Stimulated activated CD4-positive, alpha-beta T cell treated with anti-CD3 and anti-CD28 coated beads, Interleukin-1b, Interleukin-23, amount 100 ng/mL, for 24 hours (primary cell): ENCODE results near the gene CHPT1.
"Not testable (repeated sequence)": the region's sequence is repeated elsewhere in the genome, so short reads cannot be mapped to it uniquely, and the experiment has no call there.

Experiments
- DNase-seq, 4 experiments: peaks; one replicate each; pipeline ENCODE4 v3.0.0-alpha.2; 2020; ENCODE audit warnings: low read depth in 4 of 4, low spot score in 1 of 4

CHPT1 gene

DNA sequence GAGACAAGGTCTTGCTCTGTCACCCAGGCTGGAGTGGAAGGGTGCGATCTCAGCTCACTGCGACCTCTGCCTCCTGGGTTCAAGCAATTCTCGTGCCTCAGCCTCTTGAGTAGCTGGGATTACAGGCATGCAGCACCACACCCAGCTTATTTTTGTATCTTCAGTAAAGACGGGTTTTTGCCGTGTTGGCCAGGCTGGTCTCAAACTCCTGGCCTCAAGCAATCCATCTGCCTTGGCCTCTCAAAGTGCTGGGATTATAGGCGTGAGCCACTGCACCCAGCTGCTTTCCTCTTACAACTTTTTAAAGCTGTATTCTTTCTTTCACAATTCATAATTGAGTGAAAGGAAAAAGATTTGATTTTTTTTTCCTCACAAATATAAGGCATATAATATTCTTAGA, 15.8 kb upstream of the CHPT1 start:
- DNase-seq: not testable (repeated sequence)

DNA sequence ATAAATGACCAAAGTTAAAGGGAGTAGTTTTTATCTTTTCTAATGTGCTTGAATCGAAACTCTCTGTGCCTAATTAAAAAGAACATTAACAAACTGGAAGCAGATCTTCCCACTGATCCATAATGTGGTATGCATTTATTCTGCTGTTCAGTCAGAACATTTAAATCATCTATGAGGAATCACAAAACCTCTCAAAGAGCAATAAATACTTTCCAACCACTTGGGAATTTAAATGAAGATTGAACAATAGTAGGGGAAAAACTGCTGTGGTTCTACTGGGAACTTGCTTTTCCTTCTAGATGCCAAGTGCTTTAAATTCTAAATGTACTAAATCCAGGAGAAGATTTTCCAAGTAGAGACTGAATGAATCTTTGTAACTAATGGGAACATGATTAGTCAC, 12.3 kb upstream of the CHPT1 start:
- no peak for DNase-seq

DNA sequence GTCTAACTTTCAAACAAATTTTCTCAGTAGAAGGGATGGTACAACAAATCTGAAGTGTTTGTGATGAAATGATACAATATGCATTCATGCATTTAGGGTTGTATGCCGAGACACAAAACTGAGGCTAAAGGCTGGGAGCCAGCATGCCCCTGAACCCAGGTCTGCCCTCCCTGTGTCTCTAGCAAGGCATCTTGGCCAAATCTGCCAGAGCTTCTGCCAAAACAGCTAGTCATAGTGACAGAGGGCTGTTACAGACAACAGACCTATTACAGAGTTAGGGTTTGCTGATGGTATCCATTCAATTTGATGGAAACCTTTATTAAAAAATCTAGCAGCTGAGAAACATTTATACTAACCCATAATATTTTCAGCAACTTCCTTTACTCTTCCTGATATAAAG, 11.3 kb upstream of the CHPT1 start:
- no peak for DNase-seq

DNA sequence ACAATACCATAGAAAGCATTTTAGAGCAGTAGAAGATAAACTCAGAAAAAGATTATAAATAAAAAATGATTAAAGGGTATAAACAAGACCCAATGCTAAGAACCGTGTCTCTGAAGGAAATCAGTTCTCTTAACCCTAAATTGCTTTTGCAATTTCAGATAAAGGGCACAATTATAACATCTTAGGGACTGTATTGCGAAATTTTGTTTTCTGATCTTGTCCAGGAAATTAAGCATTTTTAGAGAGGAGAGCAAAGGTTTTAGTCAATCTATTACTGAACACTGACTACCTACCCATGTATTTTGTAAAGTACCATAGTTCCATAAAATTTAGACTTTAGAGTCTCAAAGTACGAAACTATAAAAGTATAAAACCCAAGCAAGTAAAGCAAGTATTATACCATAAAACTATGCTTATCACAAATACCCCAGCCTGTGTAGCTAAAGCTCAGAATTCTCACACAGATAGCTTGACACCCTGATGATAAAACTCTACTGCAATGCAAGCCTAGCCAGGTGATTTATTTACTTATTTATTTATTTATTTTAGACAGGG, 6.8 kb upstream of the CHPT1 start:
- DNase-seq: no peak

DNA sequence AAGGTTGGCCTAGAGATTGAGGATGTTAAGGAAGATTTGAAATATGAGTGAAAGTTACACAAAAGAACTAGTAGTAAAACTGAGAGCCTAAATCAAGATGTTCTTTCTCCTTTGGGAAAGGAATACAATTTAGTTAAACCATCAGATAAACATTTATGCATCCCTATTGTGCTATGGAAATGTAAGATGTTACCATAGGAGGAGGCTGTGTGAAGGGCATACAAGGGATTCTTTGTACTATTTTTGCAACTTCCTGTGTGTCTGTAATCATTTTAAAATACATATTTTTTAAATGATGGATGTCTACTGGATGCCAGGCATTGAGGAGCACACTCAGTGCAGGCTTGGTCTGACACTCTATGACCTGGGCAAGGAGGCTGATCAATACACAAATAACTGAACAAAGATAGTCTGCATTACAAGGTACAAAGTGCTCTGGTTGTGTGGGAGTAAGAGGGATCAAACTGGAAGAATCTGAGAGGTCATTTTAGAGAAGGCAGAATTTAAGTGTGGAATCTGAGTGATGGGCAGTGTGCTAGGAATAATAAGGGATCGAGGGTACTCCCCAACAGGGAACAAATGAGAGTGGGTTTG, 5.8 kb upstream of the CHPT1 start:
- DNase-seq: no peak

DNA sequence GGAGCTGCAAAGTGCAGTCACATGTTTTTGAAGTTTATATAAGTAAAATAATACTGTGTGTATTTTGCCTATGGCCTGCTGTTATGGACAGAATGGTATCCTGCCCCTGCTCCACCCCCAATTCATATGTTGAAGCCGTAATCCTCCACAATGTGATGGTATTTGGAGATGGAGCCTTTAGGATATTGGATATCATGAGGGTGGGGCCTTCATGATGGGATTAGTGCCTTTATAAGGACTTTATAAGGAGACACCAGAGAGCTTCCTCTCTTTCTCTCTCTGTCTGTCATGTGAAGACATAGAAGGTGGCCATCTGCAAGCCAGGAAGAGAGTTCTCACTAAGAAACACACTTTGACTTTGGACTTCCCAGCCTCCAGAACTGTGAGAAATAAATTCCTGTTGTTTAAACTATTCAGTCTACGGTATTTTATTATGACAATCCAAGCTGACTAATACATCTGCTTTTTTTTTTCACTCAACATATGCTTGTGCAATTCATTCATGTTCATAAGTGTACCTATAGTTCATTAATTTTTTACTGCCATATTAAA, 3.1 kb upstream of the CHPT1 start:
- DNase-seq: no peak

DNA sequence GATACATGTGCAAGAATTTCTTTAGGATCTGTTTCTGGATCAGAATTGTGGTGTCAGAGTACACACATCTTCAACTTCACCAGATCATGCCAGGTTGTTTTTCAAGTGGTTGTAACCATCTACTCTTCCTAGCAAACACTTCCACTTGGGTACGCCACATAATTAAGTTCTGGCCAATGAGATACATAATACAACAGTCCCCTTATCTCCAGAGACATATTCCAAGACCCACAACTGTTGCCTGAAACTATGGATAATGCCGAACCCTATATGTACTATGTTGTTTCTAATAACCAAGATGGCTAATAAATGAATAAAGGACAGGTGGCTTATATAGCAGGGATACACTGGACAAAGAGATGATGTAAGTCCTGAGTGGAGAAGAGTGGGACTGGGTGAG, 2.5 kb upstream of the CHPT1 start:
- DNase-seq: no peak

DNA sequence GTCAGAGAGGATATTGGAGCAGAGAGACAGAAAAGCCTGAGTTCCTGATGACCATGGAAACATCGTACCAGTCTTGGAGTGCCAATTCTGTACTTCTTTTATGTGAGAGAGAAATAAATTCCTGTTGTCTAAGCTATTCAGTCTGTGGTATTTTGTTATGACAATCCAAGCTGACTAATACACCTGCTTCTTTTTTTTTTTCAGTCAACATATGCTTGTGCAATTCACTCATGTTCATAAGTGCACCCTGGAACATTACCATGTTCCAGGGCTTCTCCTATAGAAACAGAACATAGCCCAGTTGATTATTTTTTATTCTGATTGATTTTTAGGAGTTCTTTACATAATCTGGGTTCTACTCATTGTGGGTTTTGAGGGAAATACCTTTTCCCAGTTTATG, 1.7 kb upstream of the CHPT1 start:
- no peak for DNase-seq

DNA sequence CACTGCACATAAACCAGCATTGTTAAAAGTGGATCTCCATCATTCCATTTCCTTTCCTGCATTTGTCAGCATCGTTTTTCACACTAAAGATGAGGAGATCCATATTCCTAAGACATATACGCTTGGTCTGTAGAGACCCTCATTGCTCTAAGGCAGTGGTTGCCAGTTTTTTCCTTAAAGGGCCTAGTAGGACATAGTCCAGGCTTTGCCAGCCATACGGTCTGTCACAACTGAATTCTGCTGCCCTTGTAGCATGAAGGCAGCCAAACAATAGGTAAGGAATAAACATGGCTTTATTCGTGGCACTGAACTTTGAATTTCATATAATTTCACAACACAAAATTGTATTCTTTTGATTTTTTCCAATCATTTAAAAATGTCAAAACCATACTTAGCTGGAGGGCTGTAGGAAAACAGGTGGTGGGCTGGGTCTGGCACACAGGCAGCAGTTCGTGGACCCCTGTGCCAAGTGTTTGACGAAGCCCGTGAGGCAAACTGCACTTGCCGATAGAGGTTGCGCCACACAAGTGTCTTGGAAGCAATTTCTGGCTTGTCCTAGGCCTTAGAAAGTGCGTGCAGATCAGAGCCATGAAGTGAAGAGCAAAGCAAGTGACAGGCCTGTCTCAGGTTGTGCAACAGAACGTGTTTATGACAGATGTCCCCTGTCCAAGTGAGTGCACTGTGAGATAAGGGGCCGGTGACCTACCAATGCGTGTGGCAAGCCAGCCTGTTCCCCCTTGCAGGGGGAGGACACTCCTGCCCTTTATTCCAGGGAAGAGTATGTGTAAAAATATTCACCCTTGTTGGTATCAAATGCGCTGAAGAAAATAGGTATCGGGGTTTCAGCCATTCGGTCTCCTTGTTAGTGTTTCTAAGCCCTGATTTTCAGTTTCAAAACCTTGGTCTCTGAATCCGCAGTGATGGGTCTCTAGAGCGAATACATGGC, 916 bp upstream of the CHPT1 start:
- no peak for DNase-seq

DNA sequence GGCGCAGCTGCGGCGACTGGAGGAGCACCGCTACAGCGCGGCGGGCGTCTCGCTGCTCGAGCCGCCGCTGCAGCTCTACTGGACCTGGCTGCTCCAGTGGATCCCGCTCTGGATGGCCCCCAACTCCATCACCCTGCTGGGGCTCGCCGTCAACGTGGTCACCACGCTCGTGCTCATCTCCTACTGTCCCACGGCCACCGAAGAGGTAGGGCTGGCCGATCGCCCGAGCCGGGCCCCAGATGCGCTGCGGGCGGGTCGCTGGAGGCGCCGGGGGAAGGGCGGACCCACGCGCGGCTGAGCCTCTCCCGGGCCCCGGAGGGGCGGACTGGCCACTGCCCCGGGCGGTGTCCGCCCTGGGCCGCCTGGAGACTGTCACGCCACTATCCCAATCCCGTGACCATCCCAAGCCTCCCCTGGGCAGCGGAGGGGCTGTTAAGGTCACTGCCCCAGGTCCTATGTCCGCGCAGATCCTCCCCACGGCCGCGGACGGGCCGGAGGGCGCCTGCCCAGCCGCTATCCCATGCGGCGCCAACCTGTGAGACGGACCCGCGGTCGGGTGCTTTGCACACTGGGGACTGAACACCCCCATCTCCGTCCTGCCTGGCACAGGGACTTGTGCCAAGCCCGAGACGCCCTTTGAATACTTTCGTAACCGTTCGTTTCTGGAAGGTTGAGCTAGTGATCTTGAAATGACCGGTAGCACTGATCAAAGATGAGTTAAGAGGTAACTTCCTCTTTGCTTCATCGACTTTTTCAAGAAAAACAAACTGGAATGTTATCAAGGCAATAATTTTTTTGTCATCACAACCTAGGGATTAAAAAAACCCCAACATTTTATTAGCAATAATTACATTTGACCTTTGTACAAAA, 725 bp downstream of the CHPT1 start:
- peak in 2 of 4 experiments; percentile 3 to 4 for DNase-seq

DNA sequence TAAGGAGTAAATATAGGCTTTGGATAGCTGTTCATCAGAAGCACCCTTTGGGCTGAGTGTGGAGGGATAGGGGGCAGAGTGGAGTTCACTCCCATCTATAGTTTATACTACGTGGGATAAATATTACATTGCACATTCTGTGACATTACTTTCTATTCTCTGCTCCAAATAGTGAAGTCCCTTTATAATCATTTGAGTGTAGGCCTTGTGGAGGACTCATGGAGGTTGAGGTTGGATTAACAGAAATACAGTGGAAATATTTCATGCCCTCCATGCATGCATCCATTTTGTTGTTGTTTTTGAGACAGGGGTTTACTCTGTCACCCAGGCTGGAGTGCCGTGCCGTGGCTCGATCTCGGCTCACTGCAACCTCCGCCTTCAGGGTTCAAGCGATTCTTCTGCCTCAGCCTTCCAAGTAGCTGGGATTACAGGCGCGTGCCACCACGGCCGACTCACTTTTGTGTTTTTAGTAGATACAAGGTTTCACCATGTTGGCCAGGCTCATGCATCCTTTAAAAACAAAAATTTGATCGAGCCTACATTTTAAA, 1.4 kb downstream of the CHPT1 start:
- DNase-seq: no peak

DNA sequence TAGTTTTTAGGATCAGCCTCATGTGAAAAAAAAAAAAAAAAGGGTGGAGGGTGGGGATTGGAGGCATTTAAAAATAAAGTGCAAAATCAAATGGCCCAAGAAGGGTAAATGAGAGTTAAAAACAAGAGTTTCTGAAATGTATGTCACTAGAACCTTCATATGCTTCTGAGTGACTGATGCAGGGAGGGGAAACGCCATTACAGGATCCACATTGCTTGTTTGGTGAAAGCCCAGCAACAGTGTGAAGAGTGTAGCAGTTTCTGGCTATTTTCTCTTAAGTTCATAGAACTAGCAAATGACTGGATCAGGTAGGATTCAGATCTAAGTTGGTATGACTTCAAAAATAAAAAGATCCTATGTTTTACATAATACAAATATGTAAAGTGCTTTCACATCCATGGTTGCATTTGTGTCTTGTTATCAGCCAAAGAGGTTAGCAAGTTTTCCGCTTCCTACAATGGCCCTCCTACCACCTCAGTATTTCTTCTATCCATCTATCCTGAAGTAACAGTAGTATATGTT, 2.9 kb downstream of the CHPT1 start:
- no peak for DNase-seq

DNA sequence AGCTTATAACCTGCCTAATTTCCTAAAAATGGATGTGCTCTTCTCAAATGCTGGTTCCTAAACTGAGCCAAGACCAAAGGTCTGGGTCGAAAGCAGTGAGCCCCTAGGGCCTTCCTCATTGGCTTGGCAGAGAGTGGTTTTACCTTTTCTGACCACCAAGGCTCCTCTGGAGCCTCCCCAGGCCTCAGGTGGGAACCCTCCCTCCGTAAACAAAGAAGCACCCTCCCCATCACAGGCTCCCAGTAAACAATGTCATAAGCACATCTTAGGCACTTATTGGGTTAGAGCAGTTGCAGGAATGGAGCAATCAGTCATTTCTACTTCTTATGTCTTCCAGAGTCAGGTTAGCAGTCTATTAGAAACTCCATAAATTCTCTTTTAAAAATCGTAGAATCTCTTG, 6.0 kb downstream of the CHPT1 start:
- no peak for DNase-seq

DNA sequence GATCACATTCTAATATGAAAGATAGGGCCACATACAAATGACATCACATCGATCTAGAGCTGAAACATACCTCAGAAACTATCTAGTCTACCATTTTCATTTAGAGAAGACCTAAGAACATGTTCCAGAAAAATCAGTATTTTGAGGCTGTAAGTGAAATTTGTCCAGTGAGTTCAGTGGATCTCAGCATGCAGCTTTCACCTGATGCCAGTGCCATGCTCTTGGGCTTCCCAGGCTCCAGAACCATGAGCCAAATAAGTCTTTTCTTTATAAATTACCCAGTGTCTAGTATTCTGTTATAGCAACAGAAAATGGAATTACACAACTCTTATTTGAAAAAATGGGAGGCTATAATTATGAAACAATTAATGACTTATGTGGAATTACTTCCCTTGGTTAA, 9.0 kb downstream of the CHPT1 start:
- no peak for DNase-seq

DNA sequence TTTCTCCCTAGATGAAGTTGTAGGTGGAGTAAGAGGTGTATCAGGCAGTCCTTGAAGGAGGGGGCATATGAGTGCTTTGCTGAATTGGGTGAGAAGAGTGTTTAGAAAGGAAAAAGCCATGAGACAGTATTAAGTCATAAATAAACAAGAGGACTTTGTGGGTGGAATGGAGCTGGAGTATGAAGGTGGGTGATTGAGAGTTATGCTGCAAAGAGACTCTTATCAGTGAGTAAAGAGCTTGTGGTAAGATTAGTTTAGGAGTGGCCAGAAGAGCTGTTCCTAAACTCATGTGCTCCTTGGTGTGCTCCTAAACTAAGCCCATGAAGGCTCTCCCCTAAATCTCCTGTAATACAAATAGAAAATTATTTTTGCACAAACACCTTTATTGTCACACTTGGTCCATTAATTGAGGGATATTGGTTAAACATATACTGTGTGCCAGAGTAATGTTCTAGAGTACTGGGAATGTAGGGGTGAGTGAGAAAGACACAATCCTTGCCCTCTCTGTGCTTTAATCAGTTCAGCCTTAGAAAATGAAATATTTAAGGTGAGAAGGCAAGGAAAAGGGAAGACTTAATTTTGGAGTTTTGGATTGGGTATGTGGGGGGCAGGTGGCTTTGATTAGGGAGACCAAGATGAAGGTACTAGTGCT, 9.8 kb downstream of the CHPT1 start:
- DNase-seq: no peak

DNA sequence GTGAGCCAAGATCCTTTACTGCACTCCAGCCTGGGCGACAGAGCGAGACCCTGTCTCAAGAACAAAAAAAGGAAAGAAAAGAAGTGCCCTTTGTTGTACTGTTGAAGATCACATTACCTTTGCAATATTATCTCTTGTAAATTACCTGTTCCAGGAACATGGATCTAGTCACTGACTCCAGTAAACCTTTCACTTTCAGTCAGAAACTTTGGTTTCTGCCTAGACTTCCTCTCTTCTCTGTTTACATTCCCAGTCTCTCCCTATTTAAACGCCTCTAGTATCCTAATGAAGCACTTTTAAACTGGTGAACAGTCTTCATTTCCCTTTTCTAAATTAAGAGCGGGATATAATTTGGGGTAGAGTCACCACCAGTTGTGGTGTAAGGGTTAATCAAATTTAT, 12.8 kb downstream of the CHPT1 start:
- DNase-seq: no peak

DNA sequence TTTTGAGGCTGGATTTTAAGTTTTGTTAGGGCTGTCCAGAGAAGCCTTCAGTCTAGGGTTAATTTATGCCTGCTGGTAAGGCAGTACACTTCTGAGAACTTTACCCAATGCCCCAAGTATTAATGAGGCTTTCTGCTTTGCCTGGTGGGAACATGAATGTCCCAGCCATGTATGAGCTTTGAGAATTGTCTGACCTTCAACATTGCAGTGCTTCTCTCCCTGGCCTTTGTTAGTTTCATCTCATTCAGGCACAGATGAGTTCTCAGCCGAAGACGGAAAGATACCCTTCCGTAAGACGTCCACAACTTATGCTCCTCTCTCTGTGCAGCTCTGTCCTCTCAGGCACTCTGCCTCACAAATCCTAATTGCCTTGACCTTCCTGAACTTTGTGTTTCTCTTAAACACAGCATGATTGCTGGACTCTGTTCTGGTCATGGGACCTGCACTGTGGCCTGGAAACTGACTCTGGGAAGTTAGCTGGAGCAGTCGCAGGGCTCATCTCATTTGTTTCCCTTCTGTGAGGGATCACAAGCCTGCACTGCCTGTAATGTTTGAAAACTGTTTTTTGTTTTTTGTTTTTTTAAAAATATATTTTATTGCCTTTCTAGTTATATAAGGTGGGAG, 15.7 kb downstream of the CHPT1 start:
- DNase-seq: no peak

DNA sequence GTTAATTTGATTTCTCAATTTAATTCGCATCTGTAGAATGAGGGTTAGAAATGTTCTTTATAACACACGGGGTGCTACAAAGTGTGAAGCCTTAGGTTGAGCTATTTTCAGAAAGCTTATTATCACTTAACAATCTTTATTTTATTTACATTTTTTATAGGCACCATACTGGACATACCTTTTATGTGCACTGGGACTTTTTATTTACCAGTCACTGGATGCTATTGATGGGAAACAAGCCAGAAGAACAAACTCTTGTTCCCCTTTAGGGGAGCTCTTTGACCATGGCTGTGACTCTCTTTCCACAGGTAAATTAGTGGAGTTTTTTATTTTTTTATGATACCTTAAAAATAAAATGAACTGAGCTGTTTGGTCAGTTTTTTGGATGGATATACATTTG, 16.5 kb downstream of the CHPT1 start:
- DNase-seq: no peak

DNA sequence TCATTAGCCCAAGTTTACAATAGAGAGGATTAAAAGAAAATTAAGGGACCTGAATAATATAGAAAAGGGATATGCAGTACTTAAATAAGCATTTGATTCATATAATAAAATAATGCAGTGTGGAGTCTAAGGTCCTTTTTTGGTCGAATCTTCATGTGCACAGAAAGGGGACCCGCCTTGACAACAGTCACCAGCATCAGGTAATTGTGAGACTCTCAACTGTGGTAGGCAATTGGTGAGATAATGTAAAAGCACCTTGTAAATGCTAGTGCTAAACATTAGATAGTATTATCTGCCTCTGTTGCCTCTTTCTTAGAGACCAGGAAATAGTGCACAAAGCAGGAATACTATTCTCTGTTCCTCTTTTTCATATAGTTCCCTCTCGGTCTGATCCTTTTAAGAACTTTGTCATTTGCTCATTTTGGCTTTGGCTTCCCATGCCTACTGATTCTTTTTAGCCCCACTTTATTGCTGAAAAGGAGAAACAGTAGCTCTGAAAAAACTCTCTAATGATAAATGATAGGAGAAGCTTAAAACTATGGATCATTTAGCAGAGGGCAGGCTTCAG, 17.5 kb downstream of the CHPT1 start:
- no peak for DNase-seq
